Left ventricle myocardium inferior (tissue), 1 donor: ENCODE results near the gene SP100. TPM values are rescaled to one million over a fixed set of nuclear protein-coding genes. Genes with fewer than 3 reads are reported as not detected.

Source experiments
- DNase-seq: peaks from one replicate; pipeline ENCODE4 v3.0.0-alpha.2; 2020
- H3K27ac ChIP-seq: fragments of 200-600 bp; replicated peaks from 2 replicates; pipeline ENCODE4 v1.8.0; 2021
- H3K27me3 ChIP-seq: fragments of 200-600 bp; 2 replicates; pipeline ENCODE4 v1.8.0; 2021; ENCODE audit warnings: low read depth
- H3K36me3 ChIP-seq: fragments of 200-600 bp; 2 replicates; pipeline ENCODE4 v1.8.0; 2021
- H3K4me1 ChIP-seq: fragments of 200-600 bp; 2 replicates; pipeline ENCODE4 v1.8.0; 2021
- H3K4me3 ChIP-seq: fragments of 200-600 bp; 2 replicates; pipeline ENCODE4 v1.8.0; 2021; ENCODE audit warnings: mild to moderate bottlenecking, moderate library complexity
- H3K9me3 ChIP-seq: fragments of 200-600 bp; replicated peaks from 2 replicates; pipeline ENCODE4 v1.8.0; 2021
- intact Hi-C: fragments of 100-400 bp; cut with micrococcal nuclease; formaldehyde crosslinking; loops from one replicate; pipeline ENCODE4 v1.11.0; 2022
- total RNA-seq: library from RNA; stranded (reverse); fragmentation: NEBNext Ultra II Directional; extraction: Animal tissue kit (Norgen Biotek cat#: 25700); gene quantifications from one replicate; pipeline ENCODE4 v1.2.1, GENCODE V29; 2021
- TF ChIP-seq, protein P1 (sequence below): fragments of 200-600 bp; IDR thresholded peaks from 2 replicates; pipeline ENCODE4 v1.8.0; 2021; ENCODE audit warnings: antibody characterized with exemption, mild to moderate bottlenecking, borderline replicate concordance
- donor health status: DM: no; HTN: yes; CAD: no; lungs with severe emphysema.

Gene SP100
- total RNA-seq, 1 donor from 2014 or later = 76.9 TPM

DNA sequence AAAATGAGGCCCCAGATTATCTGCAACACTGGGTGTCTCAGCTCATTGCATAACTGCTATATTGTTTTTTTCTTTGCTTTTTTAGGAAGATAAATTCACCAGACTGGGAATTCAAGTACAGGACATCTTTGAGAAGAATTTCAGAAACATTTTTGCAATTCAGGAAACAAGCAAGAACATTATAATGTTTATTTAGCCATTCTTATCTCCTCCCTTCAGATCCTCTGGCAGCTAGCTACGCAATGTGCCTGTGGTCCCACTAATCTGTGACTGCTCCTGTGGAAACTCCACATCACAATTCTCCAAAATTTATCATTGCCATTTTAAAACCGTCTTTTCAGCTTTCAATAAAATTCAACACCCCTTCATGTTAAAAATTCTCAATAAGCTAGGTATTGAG, 126.8 kb downstream of the SP100 start:
- no peak overlapping the region for H3K4me3 ChIP-seq
- DNase-seq = no peak
- TF ChIP-seq, protein P1, sequence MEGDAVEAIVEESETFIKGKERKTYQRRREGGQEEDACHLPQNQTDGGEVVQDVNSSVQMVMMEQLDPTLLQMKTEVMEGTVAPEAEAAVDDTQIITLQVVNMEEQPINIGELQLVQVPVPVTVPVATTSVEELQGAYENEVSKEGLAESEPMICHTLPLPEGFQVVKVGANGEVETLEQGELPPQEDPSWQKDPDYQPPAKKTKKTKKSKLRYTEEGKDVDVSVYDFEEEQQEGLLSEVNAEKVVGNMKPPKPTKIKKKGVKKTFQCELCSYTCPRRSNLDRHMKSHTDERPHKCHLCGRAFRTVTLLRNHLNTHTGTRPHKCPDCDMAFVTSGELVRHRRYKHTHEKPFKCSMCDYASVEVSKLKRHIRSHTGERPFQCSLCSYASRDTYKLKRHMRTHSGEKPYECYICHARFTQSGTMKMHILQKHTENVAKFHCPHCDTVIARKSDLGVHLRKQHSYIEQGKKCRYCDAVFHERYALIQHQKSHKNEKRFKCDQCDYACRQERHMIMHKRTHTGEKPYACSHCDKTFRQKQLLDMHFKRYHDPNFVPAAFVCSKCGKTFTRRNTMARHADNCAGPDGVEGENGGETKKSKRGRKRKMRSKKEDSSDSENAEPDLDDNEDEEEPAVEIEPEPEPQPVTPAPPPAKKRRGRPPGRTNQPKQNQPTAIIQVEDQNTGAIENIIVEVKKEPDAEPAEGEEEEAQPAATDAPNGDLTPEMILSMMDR = no peak
- peaks cover 29% of the 10 kb centered on the region for H3K9me3 ChIP-seq
- H3K27me3 ChIP-seq = no peaks in the 10 kb centered on the region
- intact Hi-C loops = no loop called here
- H3K36me3 ChIP-seq = peaks cover 57% of the 10 kb centered on the region
- no peak overlapping the region for H3K27ac ChIP-seq
- no peaks in the 10 kb centered on the region for H3K4me1 ChIP-seq

DNA sequence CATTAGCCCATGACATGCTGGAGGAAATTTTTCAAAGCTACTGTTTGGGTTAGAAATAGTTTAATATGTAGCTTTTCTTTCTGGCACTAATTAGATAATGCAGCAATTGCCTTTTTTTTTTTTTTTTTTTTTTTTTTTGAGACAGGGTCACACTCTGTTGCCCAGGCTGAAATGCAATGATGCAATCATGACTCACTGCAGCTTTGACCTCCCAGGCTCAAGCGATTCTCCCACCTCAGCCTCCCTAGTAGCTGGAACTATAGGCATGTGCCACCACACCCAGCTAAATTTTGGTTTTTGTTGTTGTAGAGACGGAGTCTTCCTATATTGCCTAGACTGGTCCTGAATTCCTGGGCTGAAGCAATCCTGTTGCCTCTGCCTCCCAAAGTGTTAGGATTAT, 136.2 kb downstream of the SP100 start:
- no peak overlapping the region for H3K27ac ChIP-seq
- H3K36me3 ChIP-seq = no peaks in the 10 kb centered on the region
- H3K4me1 ChIP-seq = no peaks in the 10 kb centered on the region
- H3K9me3 ChIP-seq = peaks cover 21% of the 10 kb centered on the region
- no peak for DNase-seq
- TF ChIP-seq, protein P1 = no peak
- peaks cover 10% of the 10 kb centered on the region for H3K27me3 ChIP-seq
- intact Hi-C loops = no loop called here
- H3K4me3 ChIP-seq = no peak overlapping the region

- H3K9me3 ChIP-seq = peaks cover 21% of the 10 kb centered on the region
- H3K27me3 ChIP-seq = peaks cover 10% of the 10 kb centered on the region
- TF ChIP-seq, protein P1 = no peak
- no peak overlapping the region for H3K27ac ChIP-seq
- intact Hi-C loops = no loop called here
- no peak overlapping the region for H3K4me3 ChIP-seq
- H3K4me1 ChIP-seq = no peaks in the 10 kb centered on the region
- DNase-seq = no peak
- H3K36me3 ChIP-seq = no peaks in the 10 kb centered on the region
These were observed 141.1 kb downstream of the SP100 start for GRCh38 chr2:230557065-230557464.

DNA sequence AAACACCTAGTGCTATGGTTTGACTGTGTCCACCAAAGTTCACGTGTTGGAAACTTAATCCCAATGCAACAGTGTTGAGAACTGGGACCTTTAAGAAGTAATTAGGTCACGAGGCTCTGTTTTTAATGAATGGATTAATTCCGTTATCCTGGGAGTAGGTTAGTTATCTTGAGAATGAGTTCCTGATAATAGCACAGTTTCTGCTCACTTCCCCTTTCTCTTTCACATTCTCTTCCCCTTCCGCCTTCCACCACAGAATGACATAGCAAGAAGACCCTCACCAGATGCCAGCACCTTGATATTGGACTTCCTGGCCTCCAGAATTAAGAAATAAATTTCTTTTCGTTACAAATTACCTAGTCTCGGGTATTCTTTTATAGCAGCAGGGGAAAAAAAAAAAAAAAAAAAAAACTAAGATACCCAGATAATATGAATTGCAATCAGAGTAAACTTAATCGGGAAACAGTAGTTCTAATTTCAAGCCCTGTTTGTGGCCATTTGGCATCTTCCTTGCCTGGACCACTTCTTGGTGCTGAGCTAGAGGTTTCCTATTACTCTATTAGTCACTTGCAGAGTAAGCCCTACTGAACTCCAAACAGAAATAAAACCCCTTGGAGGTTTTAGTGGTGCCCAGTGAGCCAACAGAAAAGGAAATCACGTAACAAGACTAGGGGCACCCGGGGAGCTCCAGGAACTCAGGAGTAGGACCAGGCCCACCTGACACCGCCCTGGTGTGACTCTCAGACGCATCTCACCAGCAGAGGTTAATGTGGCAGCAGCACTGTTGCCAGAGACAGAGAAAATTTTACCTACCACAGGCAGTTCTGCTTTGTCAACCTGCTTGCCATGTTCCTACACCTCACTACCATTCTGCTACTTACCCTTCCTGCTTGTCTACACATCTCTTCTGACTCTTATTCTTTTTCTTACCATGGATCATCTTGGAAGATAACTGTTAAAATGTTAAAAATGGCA, 149.1 kb downstream of the SP100 start:
- Histone ChIP-seq H3K36me3 (no peaks in the 10 kb centered on the region), H3K4me3 (no peak overlapping the region), H3K9me3 (peaks cover 9% of the 10 kb centered on the region), H3K4me1 (no peaks in the 10 kb centered on the region), H3K27ac (no peak overlapping the region), H3K27me3 (no peaks in the 10 kb centered on the region)
- TF ChIP-seq, protein P1 = no peak
- intact Hi-C loops = no loop called here
- DNase-seq = no peak

DNA sequence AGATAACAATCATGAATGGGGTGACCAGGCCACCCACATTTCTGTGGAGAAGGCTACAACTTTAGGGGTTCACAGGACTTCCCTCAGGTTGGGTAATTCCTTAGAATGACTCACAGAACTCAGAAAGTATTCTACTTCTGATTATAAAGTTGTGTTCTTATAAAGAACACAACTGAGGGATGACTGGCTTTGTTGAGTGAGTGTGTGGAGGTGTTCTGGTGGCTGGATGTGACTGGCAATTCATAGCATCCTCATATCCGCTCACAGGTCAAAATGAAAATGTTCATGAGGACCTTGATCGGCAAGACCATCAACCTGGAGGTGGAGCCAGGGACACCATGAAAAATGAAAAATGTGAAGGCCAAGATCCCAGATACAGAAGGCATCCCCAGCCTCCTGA, 153.3 kb downstream of the SP100 start:
- no peaks in the 10 kb centered on the region for H3K27me3 ChIP-seq
- intact Hi-C loops = no loop called here
- TF ChIP-seq, protein P1 = no peak
- H3K36me3 ChIP-seq = no peaks in the 10 kb centered on the region
- DNase-seq = no peak
- no peak overlapping the region for H3K27ac ChIP-seq
- H3K4me1 ChIP-seq = no peaks in the 10 kb centered on the region
- H3K4me3 ChIP-seq = no peak overlapping the region
- no peaks in the 10 kb centered on the region for H3K9me3 ChIP-seq
